ENCODE measurements around the gene CFAP73.

The CFAP73 gene

DNA sequence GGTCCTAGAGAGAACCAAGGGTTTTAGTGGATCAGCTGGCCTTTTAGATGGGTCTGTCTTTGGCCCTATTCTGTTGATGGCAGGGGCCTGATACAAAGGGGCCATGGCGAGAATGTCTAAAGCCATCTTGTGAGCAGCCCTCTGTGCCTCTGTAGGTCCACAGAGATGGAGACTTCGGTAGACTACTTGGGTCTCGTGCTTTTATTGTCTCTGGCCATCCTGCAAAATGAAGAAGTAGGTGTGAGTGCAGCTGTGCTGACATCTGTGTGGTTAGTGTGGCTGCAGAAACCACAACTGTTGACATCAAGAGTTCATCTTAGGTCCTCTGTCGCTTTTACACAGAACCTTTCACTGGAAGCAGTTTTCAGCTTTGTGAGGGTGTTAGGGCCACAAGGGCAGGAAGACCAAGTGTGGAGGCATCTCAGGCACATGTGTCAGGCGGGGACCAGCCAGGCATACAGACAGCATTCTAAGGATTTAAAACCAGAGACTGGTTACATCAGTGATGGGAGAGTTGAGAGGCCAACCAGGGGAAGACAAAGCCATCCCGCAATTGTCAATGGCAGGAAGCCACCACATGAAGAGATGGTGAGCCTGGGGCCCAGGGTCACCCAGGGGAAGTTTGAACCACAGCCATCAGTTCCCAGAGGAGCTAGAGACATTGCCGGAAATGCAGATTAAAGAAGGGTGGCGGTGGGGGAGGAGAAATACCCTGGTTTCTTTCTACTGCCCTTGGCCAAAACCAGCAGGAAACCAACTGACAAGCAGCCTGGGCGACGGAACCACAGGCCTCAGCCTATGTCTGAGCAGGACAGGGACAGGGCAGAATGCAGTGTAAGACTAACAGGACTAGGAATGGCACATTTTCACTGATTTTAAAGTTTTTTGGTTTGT, 58.8 kb downstream of the CFAP73 start:
- peak; percentile 40 to 52 (median 43) for DNase-seq (ENCODE audit: low read depth in 2 of 3, low spot score in 2 of 3)

Measured in activated CD8-positive, alpha-beta memory T cell treated with anti-CD3 and anti-CD28 coated beads for 48 hours (primary cell).